Mesodermal cell (in vitro differentiated cells): ENCODE data around the gene C9orf152.
"Not testable (repeated sequence)": the region's sequence is repeated elsewhere in the genome, so short reads cannot be mapped to it uniquely, and the experiment has no call there.

Experiments
- H3K27ac ChIP-seq: 2 replicates; pipeline ENCODE4 v1.7.0; 2013; ENCODE audit warnings: mild to moderate bottlenecking, low read depth, low read length, moderate library complexity; ENCODE audit not compliant: severe bottlenecking
- H3K36me3 ChIP-seq: 2 replicates; pipeline ENCODE4 v1.7.1; 2013; ENCODE audit warnings: mild to moderate bottlenecking, low read length, moderate library complexity; ENCODE audit not compliant: control insufficient read depth, insufficient read depth
- H3K4me1 ChIP-seq: one replicate; pipeline ENCODE4 v1.7.1; 2013; ENCODE audit warnings: mild to moderate bottlenecking, low read length; ENCODE audit not compliant: insufficient read depth, control insufficient read depth, poor library complexity, severe bottlenecking
- H3K4me3 ChIP-seq: 2 replicates; pipeline ENCODE4 v1.7.0; 2013; ENCODE audit warnings: low read length, control low read depth, mild to moderate bottlenecking; ENCODE audit not compliant: insufficient read depth, poor library complexity, severe bottlenecking; ENCODE audit errors: extremely low read depth
- H3K9me3 ChIP-seq: 2 replicates; pipeline ENCODE4 v1.7.1; 2013; ENCODE audit warnings: mild to moderate bottlenecking, low read length, moderate library complexity; ENCODE audit not compliant: control insufficient read depth
- WGBS, 2 experiments: methylation state at CpG; one replicate each; pipeline ENCODE4 v1.1.5; 2013; ENCODE audit warnings: missing lambda C conversion rate in 2 of 2; ENCODE audit not compliant: insufficient coverage in 2 of 2; 5-methylcytosine and 5-hydroxymethylcytosine counted together

C9orf152 gene

DNA sequence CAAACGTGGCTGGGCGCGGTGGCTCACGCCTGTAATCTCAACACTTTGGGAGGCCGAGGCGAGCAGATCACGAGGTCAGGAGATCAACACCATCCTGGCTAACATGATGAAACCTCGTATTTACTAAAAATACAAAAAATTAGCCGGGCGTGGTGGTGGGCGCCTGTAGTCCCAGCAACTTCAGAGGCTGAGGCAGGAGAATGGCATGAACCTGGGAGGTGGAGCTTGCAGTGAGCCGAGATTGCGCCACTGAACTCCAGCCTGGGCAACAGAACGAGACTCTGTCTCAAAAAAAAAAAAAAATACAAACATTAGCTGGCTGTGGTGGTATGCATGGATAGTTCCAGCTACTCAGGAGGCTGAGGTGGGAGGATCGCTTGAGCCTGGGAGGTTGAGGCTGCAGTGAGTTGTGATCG lies 11.9 kb downstream of the C9orf152 start:
- H3K4me3 ChIP-seq, H3K36me3 ChIP-seq, H3K27ac ChIP-seq, H3K9me3 ChIP-seq: not testable (repeated sequence)
- WGBS, 2 experiments = 85 to 91% methylated on average over 9 to 10 of the region's 16 CpGs
- peaks cover 24% of the 10 kb centered on the region for H3K4me1 ChIP-seq

DNA sequence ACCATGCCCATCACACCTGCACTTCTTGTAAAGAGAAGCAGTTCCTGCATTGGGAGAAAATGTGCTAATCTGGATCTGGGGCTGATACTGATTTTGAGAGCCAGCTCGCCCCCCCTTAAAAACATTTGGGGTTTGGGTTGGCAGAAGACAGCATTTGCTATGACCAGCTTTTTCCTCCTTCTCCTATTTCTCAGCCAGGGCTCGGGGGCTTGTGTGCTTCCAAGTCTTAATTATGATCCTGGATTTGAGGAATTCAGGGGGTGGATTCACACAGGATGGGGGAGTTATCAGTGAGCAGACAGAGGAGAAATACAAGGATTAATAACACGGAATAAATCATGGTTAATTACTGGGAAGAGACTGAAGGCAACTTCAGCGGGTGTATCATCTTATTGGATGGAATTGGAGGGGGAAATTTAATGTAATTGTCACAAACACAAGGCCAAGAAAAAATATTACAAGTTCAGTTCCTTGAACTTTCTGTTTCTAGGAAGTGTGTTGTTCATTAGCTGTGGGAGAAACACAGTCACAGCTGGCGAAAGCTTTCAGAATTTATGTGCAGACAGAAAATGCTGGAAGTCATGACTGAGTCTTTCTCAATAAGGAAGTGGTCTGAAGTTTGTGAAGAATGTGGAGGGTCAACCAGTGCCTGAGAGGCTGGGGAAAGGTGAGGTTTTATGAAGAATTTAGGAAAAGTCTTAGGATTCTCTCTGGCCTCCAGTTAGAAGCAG lies 15.3 kb downstream of the C9orf152 start:
- Histone ChIP-seq H3K9me3 (peaks cover 7% of the 10 kb centered on the region), H3K4me3 (no peak overlapping the region), H3K27ac (no peak overlapping the region), H3K4me1 (peaks cover 20% of the 10 kb centered on the region), H3K36me3 (no peaks in the 10 kb centered on the region)
- WGBS, 2 experiments = 93 to 95% methylated on average over 1 to 3 of the region's 5 CpGs

DNA sequence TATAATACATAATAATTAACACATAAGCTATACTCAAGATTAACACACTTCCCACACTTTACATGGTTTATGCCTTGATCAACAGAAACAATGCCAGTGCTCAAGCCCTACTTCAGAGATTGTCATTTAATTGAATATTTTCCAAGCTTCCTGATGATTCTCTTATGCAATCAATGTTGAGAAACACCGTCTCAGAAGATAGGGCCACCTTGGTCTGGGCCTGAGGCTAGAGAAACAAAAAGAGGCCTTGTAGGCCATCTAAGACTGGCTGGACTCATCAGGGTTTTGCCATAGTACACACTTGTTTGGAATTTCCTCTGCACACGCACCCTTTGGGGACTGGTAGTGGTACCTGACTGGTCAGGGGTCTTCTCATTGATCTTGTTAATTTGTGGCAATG lies 16.3 kb downstream of the C9orf152 start:
- no peak overlapping the region for H3K4me3 ChIP-seq
- WGBS, 2 experiments = 83 to 100% methylated on average over 2 of the region's 2 CpGs
- no peaks in the 10 kb centered on the region for H3K36me3 ChIP-seq
- no peak overlapping the region for H3K27ac ChIP-seq
- H3K4me1 ChIP-seq = peaks cover 18% of the 10 kb centered on the region
- peaks cover 7% of the 10 kb centered on the region for H3K9me3 ChIP-seq

DNA sequence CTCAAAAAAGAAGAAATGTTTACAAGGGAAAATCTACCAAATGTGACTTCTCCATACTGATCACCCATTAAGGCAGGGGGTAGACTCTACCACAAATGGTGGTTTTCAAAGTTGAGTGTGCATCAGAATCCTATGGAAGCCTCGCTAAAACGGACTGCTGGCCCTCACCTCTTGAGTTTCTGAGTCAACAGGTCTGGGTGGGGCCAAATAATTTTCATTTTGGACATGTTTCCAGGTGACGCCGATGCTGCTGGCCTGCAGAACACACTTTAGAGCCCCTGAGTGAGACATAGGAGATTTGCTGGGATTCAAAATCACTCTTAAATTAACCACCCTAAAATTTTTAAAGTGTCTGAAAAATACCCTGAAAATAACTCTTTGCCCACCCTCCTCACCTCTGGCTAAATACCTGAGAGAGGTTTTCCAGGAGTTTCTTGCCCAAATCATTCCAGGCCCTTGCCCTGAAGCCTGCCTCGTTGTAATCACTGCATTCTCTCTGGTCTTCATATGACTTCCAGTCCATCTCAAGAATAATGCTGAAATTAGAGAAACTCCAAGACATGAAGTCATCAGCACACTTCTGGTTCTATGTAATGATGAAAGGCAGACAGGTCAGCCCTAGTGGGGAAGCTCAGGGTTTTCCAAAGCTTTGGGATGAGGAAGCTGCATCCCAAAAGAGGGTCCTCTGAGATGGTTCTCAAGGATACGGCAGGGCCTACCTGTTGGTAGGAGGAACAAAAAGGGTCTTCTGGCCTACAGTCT lies 18.2 kb downstream of the C9orf152 start:
- H3K9me3 ChIP-seq = peaks cover 2% of the 10 kb centered on the region
- H3K4me1 ChIP-seq = peaks cover 18% of the 10 kb centered on the region
- H3K36me3 ChIP-seq = no peaks in the 10 kb centered on the region
- 94 to 98% methylated on average over 4 to 6 of the region's 6 CpGs for WGBS, 2 experiments
- H3K27ac ChIP-seq = no peak overlapping the region
- no peak overlapping the region for H3K4me3 ChIP-seq

DNA sequence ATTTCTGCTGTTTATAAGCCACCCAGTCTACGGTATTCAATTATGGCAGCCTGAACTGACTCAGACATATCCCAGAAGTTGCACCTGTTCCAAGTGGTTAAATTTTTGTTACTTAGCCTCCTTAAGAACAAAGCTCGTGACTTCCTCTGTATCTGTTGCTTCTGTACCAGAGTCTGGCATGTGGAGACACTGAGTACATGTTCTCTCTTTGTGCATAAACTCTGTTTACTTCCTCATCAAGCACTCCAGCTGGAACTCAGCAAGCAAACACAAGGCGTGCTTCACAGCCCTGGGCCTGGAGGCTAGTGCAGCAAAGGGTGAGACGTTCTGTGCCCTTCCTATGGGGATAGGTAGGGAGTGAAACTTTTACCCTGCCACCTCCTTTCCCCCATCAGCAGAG lies 19.0 kb downstream of the C9orf152 start:
- Histone ChIP-seq H3K27ac (no peak overlapping the region), H3K36me3 (no peaks in the 10 kb centered on the region), H3K9me3 (no peaks in the 10 kb centered on the region), H3K4me3 (no peak overlapping the region), H3K4me1 (peaks cover 16% of the 10 kb centered on the region)
- WGBS, 2 experiments = 88 to 92% methylated on average over 2 of the region's 4 CpGs

DNA sequence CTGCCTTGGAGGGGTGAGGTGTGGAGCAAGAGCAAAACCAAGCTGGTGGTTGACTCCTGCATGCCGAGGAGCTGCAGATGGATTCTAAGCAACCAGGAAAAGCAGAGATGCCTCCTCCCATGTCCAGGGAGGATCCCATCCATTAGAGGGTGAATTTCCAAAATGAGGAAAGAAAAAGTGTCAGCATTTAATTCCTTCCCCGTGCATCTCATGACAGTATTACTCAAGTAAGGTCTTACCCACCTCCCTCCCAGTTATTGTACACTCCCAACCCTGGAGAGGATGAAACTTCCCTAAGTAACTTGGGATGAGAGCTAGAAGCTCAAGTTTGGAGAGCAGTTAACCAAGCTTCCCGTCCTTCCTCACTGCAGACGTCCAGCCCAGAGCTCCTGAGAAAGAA lies 19.9 kb downstream of the C9orf152 start:
- no peak overlapping the region for H3K27ac ChIP-seq
- 72 to 86% methylated on average over 1 to 3 of the region's 4 CpGs for WGBS, 2 experiments
- no peaks in the 10 kb centered on the region for H3K9me3 ChIP-seq
- peaks cover 7% of the 10 kb centered on the region for H3K4me1 ChIP-seq
- no peak overlapping the region for H3K4me3 ChIP-seq
- H3K36me3 ChIP-seq = no peaks in the 10 kb centered on the region

DNA sequence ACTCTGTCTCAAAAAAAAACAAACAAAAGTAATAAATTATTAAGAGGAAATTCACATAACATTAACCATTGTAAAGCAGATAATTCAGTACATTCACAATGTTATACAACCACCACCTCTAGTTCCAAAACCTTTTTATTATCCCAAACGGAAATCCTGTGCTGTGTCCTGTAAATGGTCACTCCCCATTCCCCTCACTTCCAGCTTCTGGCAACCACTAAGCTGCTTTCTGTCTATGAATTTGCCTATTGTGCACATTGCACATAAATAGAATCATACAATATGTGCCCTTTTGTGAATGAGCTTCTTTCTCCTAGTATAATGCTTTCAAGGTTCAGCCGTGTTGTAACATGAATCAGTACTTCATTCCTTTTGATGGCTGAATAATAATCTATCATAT lies 20.8 kb downstream of the C9orf152 start:
- Histone ChIP-seq H3K27ac (no peak overlapping the region), H3K4me1 (no peaks in the 10 kb centered on the region), H3K36me3 (no peaks in the 10 kb centered on the region), H3K9me3 (no peaks in the 10 kb centered on the region), H3K4me3 (no peak overlapping the region)
- 78 to 88% methylated on average over 1 of the region's 2 CpGs for WGBS, 2 experiments

DNA sequence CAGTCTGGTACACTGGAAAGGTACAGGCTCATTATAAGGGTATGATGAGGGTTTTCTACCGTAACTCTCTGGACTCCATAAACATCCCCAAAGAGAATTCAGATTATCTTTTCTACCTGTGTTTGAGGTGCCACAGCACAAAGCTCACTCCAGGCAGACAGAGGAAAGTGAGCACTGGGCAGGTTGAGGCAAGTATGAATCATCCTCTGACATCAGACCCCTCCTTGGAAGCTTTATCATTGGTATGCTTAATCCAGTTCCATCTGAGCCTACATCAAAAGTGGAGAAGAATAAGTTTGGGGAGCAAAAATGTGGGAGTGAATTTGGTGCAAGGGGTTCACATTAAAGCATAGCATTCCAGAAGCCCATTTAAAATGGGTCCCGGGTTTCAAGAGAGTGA lies 21.7 kb downstream of the C9orf152 start:
- 85 to 100% methylated on average over 1 of the region's 2 CpGs for WGBS, 2 experiments
- H3K4me1 ChIP-seq = no peaks in the 10 kb centered on the region
- H3K4me3 ChIP-seq = no peak overlapping the region
- H3K9me3 ChIP-seq = no peaks in the 10 kb centered on the region
- no peak overlapping the region for H3K27ac ChIP-seq
- no peaks in the 10 kb centered on the region for H3K36me3 ChIP-seq

DNA sequence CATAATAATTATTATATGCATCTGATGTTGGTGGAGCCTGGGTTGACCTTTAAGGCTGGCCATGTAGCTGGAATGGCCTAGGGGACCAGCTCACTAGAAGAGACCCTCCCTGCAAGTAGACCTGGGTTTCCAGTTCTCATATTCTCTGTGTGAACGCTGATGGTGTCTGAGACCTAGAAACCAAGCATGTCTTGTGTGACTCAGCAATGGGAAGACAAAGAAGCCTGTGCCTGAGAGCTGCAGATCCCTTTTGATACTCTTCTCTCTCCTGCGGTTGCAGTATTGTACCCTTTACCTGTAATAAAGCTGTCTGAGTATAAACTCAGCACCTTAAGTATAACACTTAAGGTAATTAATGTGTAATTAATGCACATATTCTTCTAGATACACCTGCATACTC lies 22.2 kb downstream of the C9orf152 start:
- Histone ChIP-seq H3K4me3 (no peak overlapping the region), H3K9me3 (no peaks in the 10 kb centered on the region), H3K27ac (no peak overlapping the region), H3K36me3 (no peaks in the 10 kb centered on the region), H3K4me1 (no peaks in the 10 kb centered on the region)
- 89% methylated on average over 1 of the region's 2 CpGs for WGBS, 2 experiments

DNA sequence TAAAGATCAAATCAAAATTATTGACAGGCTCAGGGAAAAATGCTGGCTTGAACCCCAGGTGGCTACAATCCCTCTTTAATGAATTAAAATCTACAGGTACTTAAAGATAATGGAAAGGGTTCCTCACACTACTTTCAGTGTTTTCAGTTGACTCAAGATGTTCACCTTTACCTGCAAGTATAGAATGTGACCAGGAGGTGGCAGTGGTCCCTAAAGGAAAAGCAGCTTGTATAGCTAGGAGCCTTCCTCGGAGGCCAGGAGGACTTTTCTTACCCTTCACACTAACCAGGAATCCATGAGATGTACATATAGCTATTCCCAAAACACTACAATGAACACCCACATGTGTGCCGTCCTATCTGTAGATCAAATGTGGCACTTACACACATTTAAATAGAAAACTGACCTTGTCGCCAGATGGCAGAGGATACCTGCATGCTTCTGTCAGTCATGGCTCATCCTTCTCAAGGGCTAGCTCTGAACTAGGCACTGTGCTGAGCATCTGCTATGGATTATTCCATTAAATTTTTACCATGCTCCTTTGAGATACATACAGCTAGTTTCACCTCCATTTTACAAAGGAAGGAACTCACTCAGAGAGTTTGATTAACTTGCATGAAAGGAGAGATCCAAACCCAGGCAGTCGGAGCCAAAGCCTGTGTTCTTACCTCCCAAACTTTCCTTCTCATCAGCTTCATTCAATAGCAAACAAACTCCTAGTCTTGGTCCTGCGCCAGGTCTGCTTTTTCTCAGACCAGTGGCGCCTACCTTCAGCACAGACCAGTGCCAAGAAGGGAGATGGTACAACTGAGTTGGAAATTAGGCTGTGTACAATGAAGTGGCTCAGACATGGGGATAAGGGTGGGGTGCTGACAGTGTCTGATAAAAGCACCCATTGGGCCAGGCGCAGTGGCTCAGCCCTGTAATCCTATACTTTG lies 24.5 kb downstream of the C9orf152 start:
- Histone ChIP-seq H3K36me3 (no peaks in the 10 kb centered on the region), H3K4me1 (no peaks in the 10 kb centered on the region), H3K27ac (no peak overlapping the region), H3K9me3 (no peaks in the 10 kb centered on the region), H3K4me3 (no peak overlapping the region)
- WGBS, 2 experiments = 73 to 86% methylated on average over 4 of the region's 7 CpGs
